HL-60 (cell line): Measurements from ENCODE around the gene MORN4.
"Not testable (repeated sequence)": the region's sequence is repeated elsewhere in the genome, so short reads cannot be mapped to it uniquely, and the experiment has no call there.

Source experiments
- DNase-seq, 2 experiments: peaks; one replicate each; pipeline ENCODE4 v3.0.0-alpha.2; 2010 to 2020; ENCODE audit warnings: low read depth in 1 of 2, low spot score in 1 of 2
- H3K27ac ChIP-seq: fragments of 250-450 bp; sonication (Bioruptor Pico); replicated peaks from 2 replicates; pipeline ENCODE4 v1.5.1; 2020; ENCODE audit warnings: mild to moderate bottlenecking, moderate library complexity
- H3K27me3 ChIP-seq: fragments of 250-450 bp; sonication (Bioruptor Pico); 2 replicates; pipeline ENCODE4 v1.5.1; 2021; ENCODE audit warnings: mild to moderate bottlenecking, moderate library complexity; ENCODE audit not compliant: insufficient read depth, poor library complexity, severe bottlenecking
- H3K4me3 ChIP-seq: replicated peaks from 2 replicates; pipeline ENCODE4 v1.5.1; 2011; ENCODE audit warnings: mild to moderate bottlenecking, control low read depth, low read length; ENCODE audit not compliant: insufficient read depth
- GABPA ChIP-seq: IDR thresholded peaks from 2 replicates; pipeline ENCODE4 v1.6.1; 2012; ENCODE audit warnings: low read depth
- POLR2AphosphoS5 ChIP-seq: IDR thresholded peaks from 2 replicates; pipeline ENCODE4 v1.6.1; 2012; ENCODE audit warnings: low read depth
- REST ChIP-seq: IDR thresholded peaks from 2 replicates; pipeline ENCODE4 v1.6.1; 2012; ENCODE audit warnings: low read depth; ENCODE audit not compliant: insufficient replicate concordance
- SPI1 ChIP-seq: IDR thresholded peaks from 2 replicates; pipeline ENCODE4 v1.6.1; 2012; ENCODE audit warnings: low read depth, mild to moderate bottlenecking, borderline replicate concordance
- TF ChIP-seq, protein P1 (sequence below): IDR thresholded peaks from one replicate; pipeline ENCODE4 v1.5.1; 2011; ENCODE audit warnings: low read length, control low read depth, inconsistent platforms; ENCODE audit not compliant: insufficient read depth

Gene MORN4

DNA sequence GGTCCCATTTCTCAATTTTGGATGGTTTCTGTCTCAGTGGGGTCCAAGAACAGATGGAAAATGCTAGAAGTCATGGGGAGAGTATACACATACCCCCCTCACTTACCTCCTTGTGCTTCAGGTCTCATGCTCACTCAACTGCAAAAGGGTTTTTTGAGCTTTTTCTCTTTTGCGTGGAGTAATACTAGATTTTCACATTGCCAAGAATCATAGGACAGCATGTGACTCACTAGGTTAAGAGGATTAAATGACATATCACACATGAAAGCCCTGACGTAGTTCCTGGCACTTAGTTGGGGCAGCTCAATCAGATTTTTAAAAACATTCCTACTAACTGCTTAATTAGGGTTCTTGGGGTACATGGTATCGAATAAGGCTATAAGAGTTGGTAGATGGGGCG is 11.6 kb upstream of the MORN4 start:
- no peak for TF ChIP-seq REST
- no peak for TF ChIP-seq GABPA
- no peak for TF ChIP-seq POLR2AphosphoS5
- TF ChIP-seq, protein P1, sequence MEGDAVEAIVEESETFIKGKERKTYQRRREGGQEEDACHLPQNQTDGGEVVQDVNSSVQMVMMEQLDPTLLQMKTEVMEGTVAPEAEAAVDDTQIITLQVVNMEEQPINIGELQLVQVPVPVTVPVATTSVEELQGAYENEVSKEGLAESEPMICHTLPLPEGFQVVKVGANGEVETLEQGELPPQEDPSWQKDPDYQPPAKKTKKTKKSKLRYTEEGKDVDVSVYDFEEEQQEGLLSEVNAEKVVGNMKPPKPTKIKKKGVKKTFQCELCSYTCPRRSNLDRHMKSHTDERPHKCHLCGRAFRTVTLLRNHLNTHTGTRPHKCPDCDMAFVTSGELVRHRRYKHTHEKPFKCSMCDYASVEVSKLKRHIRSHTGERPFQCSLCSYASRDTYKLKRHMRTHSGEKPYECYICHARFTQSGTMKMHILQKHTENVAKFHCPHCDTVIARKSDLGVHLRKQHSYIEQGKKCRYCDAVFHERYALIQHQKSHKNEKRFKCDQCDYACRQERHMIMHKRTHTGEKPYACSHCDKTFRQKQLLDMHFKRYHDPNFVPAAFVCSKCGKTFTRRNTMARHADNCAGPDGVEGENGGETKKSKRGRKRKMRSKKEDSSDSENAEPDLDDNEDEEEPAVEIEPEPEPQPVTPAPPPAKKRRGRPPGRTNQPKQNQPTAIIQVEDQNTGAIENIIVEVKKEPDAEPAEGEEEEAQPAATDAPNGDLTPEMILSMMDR, result no peak
- TF ChIP-seq SPI1, result no peak
- Histone ChIP-seq H3K27ac (no peak overlapping the region), H3K4me3 (no peak overlapping the region), H3K27me3 (no peaks in the 10 kb centered on the region)
- no peak for DNase-seq

DNA sequence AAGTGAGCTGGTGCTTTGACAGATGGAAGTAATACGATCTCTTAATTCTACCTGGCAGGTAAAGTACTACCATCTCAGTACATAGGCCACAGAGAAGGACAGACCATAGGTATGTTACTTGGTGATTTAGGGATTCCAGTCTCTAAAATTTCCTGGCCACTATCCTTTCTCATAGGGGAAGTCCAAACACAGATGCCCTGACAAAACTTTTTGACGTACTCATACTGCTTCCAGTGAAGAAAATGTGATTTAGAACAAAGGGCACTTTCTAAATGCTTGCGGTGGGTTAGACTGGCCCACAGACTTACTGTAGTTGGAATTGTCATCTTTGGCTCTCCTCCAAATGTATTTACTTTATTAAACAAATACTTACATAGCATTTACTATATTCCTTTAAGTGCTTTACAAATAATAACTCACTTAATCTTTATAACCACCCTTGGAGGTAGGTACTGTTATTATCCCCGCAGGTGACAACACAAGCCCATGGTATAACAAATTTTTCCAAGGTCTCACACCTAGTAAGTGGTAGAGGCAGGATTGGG is 10.2 kb upstream of the MORN4 start:
- no peak overlapping the region for H3K4me3 ChIP-seq

DNA sequence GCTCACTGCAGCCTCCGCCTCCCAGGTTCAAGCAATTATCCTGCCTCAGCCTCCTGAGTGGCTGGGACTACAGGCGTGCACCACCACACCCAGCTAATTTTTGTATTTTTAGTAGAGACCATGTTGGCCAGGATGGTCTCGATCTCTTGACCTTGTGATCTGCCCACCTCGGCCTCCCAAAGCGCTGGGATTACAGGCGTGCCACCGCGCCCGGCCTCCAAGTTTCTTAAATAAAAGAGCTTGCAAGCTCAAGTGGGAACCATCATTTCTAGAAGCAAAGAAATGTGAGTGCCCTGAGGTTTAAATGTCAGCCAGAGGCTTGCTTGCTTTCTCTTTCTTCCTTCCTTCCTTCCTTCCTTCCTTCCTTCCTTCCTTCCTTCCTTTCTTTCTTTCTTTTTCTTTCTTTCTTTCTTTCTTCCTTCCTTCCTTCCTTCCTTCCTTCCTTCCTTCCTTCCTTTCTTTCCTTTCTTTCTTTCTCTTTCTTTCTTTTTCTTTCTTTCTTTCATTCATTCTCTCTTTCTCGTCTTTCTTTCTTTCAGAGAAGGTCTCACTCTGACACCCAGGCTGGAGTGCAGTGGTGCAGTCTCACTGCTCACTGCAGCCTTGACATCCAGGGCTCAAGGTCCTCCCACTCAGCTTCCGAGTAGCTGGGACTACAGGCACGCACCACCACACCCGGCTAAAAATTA is 9.3 kb upstream of the MORN4 start:
- not testable (repeated sequence) for H3K27ac ChIP-seq, DNase-seq, H3K27me3 ChIP-seq, H3K4me3 ChIP-seq

More for the DNA sequence above, 10.2 kb upstream of the MORN4 start:
- Histone ChIP-seq H3K27me3 (no peaks in the 10 kb centered on the region), H3K27ac (no peak overlapping the region)
- TF ChIP-seq, protein P1, result no peak
- TF ChIP-seq GABPA (no peak), REST (no peak), SPI1 (no peak), POLR2AphosphoS5 (no peak)
- no peak for DNase-seq

DNA sequence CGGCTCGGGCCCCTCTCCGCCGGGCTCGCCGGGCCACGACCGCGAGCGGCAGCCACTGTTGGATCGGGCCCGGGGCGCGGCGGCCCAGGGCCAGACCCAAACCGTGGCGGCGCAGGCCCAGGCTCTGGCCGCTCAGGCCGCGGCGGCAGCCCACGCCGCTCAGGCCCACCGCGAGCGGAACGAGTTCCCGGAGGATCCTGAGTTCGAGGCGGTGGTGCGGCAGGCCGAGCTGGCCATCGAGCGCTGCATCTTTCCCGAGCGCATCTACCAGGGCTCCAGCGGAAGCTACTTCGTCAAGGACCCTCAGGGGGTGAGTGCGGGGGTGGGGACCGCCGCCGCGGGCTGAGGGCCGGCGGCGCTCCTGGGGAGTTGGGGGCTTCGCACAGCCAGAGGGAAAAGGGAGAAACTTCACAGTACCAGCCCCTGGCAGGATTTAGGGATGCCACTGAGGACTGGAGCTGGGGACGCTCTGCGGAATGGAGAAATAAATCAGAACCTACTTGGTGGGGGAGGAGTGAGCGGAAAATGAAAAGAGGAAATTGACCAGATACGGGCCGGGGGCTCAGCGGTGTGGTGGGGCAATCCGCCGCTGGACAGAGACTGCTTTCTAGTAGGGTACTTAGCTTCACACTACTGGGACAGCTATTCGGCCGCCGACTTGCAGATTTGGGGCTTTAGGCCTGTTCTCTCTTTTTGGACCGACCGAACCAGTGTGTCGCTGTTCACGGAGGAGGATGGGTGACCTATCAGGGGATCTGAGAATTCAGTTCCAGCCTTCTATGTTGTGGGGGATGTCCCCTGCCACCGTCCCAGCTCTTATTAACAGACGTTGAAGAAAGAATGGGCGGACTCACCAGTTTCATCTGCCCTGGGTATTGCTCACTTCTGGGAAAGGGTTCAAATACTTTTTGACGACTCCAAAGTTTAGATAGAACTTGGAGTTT is 7.8 kb upstream of the MORN4 start:
- H3K27me3 ChIP-seq, result no peaks in the 10 kb centered on the region
- no peak overlapping the region for H3K27ac ChIP-seq
- peak overlapping the region; percentile 88 for H3K4me3 ChIP-seq
- TF ChIP-seq SPI1, result peak; percentile 35; the same call in 1 of the 2 replicates
- TF ChIP-seq REST, result peak; percentile 56
- TF ChIP-seq, protein P1, result no peak
- TF ChIP-seq GABPA, result no peak
- TF ChIP-seq POLR2AphosphoS5, result no peak
- DNase-seq, result peak in 1 of 2 experiments; percentile 32
